Astrocyte (in vitro differentiated cells and primary cell): ENCODE results near the gene CLEC16A. TPM values are rescaled to one million over a fixed set of nuclear protein-coding genes. Genes with fewer than 3 reads are reported as not detected.

Experiments
- DNase-seq: peaks from one replicate; pipeline ENCODE4 v3.0.0-alpha.2; 2010; ENCODE audit warnings: low read depth
- FAIRE-seq: peaks from 2 replicates; lab custom pipeline; 2011; peaks lifted over from hg19 to GRCh38; lab: Jason Lieb, UNC
- H2AFZ ChIP-seq: 2 replicates; pipeline ENCODE4 v1.6.0; 2012; ENCODE audit warnings: low read depth, low read length, inconsistent platforms
- H3K27ac ChIP-seq: 2 replicates; pipeline ENCODE4 v1.5.1; 2011; ENCODE audit warnings: low read depth, low read length, inconsistent platforms
- H3K27me3 ChIP-seq: 2 replicates; pipeline ENCODE4 v1.6.0; 2011; ENCODE audit warnings: low read length, inconsistent platforms; ENCODE audit not compliant: insufficient read depth
- H3K36me3 ChIP-seq: 2 replicates; pipeline ENCODE4 v1.5.1; 2011; ENCODE audit warnings: low read length, inconsistent platforms; ENCODE audit not compliant: insufficient read depth
- H3K4me1 ChIP-seq: 2 replicates; pipeline ENCODE4 v1.5.1; 2011; ENCODE audit warnings: low read length, inconsistent platforms; ENCODE audit not compliant: insufficient read depth
- H3K4me2 ChIP-seq: 2 replicates; pipeline ENCODE4 v1.6.0; 2012; ENCODE audit warnings: low read length, inconsistent platforms
- H3K4me3 ChIP-seq: 2 replicates; pipeline ENCODE4 v1.5.1; 2011; ENCODE audit warnings: low read depth, mild to moderate bottlenecking, low read length, inconsistent platforms; ENCODE audit not compliant: insufficient read depth
- H3K79me2 ChIP-seq: 2 replicates; pipeline ENCODE4 v1.6.0; 2012; ENCODE audit warnings: mild to moderate bottlenecking, low read length, inconsistent platforms; ENCODE audit not compliant: insufficient read depth
- H3K9ac ChIP-seq: 2 replicates; pipeline ENCODE4 v1.6.0; 2012; ENCODE audit warnings: mild to moderate bottlenecking, low read length, inconsistent platforms
- H3K9me3 ChIP-seq: 2 replicates; pipeline ENCODE4 v1.5.1; 2012; ENCODE audit warnings: low read depth, mild to moderate bottlenecking, low read length, inconsistent platforms; ENCODE audit not compliant: insufficient read depth
- H4K20me1 ChIP-seq: 2 replicates; pipeline ENCODE4 v1.6.0; 2012; ENCODE audit warnings: low read length, inconsistent platforms; ENCODE audit not compliant: insufficient read depth
- H3K27ac Mint-ChIP-seq: one replicate; pipeline ENCODE4 v1.8.0; 2021; ENCODE audit warnings: mild to moderate bottlenecking, mixed read lengths; ENCODE audit not compliant: unreplicated experiment
- H3K27me3 Mint-ChIP-seq: one replicate; pipeline ENCODE4 v1.8.0; 2021; ENCODE audit warnings: low read depth, mixed read lengths; ENCODE audit not compliant: unreplicated experiment
- H3K36me3 Mint-ChIP-seq: one replicate; pipeline ENCODE4 v1.8.0; 2021; ENCODE audit warnings: low read depth, mixed read lengths; ENCODE audit not compliant: unreplicated experiment
- H3K4me1 Mint-ChIP-seq: one replicate; pipeline ENCODE4 v1.8.0; 2021; ENCODE audit warnings: low read depth, mixed read lengths; ENCODE audit not compliant: unreplicated experiment
- H3K4me3 Mint-ChIP-seq: one replicate; pipeline ENCODE4 v1.8.0; 2021; ENCODE audit warnings: mild to moderate bottlenecking, moderate library complexity, mixed read lengths; ENCODE audit not compliant: unreplicated experiment
- H3K9me3 Mint-ChIP-seq: one replicate; pipeline ENCODE4 v1.8.0; 2021; ENCODE audit warnings: mild to moderate bottlenecking, mixed read lengths; ENCODE audit not compliant: unreplicated experiment
- CTCF ChIP-seq: IDR thresholded peaks from 2 replicates; pipeline ENCODE4 v1.5.1; 2011; ENCODE audit warnings: low read depth, mild to moderate bottlenecking, inconsistent platforms, low read length, moderate library complexity; ENCODE audit not compliant: insufficient read depth
- EZH2 ChIP-seq: IDR thresholded peaks from 2 replicates; pipeline ENCODE4 v1.6.1; 2012; ENCODE audit warnings: mild to moderate bottlenecking, low read length, inconsistent platforms; ENCODE audit not compliant: insufficient read depth
- total RNA-seq: library from RNA; stranded (reverse); gene quantifications from 2 replicates; pipeline ENCODE4 v1.2.1, GENCODE V29; 2021

The CLEC16A gene
- total RNA-seq, 1 donor from 2014 or later: 31.7 TPM

- Histone ChIP-seq H3K4me1 (peaks cover 14% of the 10 kb centered on the region), H4K20me1 (peaks cover 3% of the 10 kb centered on the region), H3K4me2 (no peak overlapping the region), H3K27me3 (no peaks in the 10 kb centered on the region), H3K27ac (no peak overlapping the region), H3K4me3 (no peak overlapping the region), H2AFZ (no peak overlapping the region), H3K36me3 (peaks cover 9% of the 10 kb centered on the region), H3K9ac (no peak overlapping the region), H3K79me2 (no peaks in the 10 kb centered on the region), H3K9me3 (no peaks in the 10 kb centered on the region)
- Mint-ChIP-seq H3K4me3 (no peak overlapping the region), H3K27me3 (peaks cover 2% of the 10 kb centered on the region), H3K36me3 (peaks cover 21% of the 10 kb centered on the region), H3K9me3 (no peaks in the 10 kb centered on the region), H3K4me1 (peaks cover 24% of the 10 kb centered on the region), H3K27ac (no peak overlapping the region)
- DNase-seq: no peak
- no peak for TF ChIP-seq EZH2
- no peak for TF ChIP-seq CTCF
- FAIRE-seq: no peak
Observed at GRCh38 chr16:11126399-11127054, 182.2 kb downstream of the CLEC16A start.

GRCh38 chr16:11127610-11128195, 183.3 kb downstream of the CLEC16A start:
- no peak overlapping the region for H3K4me3 ChIP-seq
- no peak overlapping the region for H3K27ac Mint-ChIP-seq
- TF ChIP-seq CTCF: no peak
- H3K27ac ChIP-seq: no peak overlapping the region
- H2AFZ ChIP-seq: no peak overlapping the region
- H3K9me3 ChIP-seq: no peaks in the 10 kb centered on the region
- FAIRE-seq (no peak), DNase-seq (no peak)
- peaks cover 9% of the 10 kb centered on the region for H3K36me3 ChIP-seq
- H3K4me3 Mint-ChIP-seq: no peak overlapping the region
- peaks cover 25% of the 10 kb centered on the region for H3K4me1 Mint-ChIP-seq
- no peaks in the 10 kb centered on the region for H3K27me3 ChIP-seq
- peaks cover 23% of the 10 kb centered on the region for H3K36me3 Mint-ChIP-seq
- peaks cover 2% of the 10 kb centered on the region for H3K27me3 Mint-ChIP-seq
- H3K79me2 ChIP-seq: no peaks in the 10 kb centered on the region
- no peaks in the 10 kb centered on the region for H3K9me3 Mint-ChIP-seq
- H3K4me1 ChIP-seq: peaks cover 6% of the 10 kb centered on the region
- no peak overlapping the region for H3K4me2 ChIP-seq
- H4K20me1 ChIP-seq: no peaks in the 10 kb centered on the region
- no peak overlapping the region for H3K9ac ChIP-seq
